ENCODE data around the gene NR3C2.
A peak's percentile ranks its signal among the peaks of the same experiment; 100 is the strongest.

Gene NR3C2

GRCh38 chr4:148054275-148054674, 387.9 kb downstream of the NR3C2 start:
- peak; percentile 5 for DNase-seq (ENCODE audit: low read depth)

DNA sequence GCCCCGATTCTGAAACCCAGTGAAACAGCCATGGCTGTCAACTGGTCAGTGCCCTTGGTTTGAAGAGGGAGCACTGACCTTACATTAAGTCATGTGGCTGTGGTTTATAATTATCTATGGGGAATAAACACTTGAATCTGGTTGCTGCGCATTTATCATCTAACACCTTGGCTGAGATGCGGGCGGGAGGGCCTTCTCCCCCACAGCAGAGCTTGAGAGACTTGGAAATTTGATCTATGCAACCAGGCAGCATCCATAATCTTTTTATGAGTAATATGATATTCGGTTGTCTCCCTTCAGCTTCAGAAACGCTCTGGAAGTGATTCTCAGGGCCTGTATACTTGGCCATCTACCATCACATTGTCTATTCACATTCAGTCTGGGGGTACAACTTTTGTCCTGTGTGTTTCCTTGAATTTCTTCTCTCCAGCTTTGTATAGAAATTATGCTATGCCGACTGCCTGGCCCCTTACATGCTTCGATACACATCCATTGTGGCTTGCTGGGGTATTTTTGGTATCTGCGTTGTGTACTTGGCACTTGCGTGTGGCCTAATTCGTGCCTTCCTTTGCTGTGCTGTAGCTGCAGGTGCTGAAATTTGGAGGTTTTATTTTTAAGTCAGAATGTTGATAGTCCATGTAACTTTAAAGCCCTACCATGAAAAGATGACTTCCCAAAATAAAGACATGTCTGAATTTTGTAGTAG, 388.8 kb downstream of the NR3C2 start:
- no peak for DNase-seq (ENCODE audit: low read depth)
- H3K4me3 ChIP-seq (ENCODE audit: low read depth, low read length) = no peak overlapping the region

More at GRCh38 chr4:148054275-148054674, 387.9 kb downstream of the NR3C2 start:
- H3K4me3 ChIP-seq (ENCODE audit: low read depth, low read length) = no peak overlapping the region

- no peak for DNase-seq (ENCODE audit: low read depth)
Observed at GRCh38 chr4:148052448-148052847, 389.8 kb downstream of the NR3C2 start.

GRCh38 chr4:148051403-148051802, 390.8 kb downstream of the NR3C2 start:
- H3K4me3 ChIP-seq (ENCODE audit: low read depth, low read length) = no peak overlapping the region

More at GRCh38 chr4:148052448-148052847, 389.8 kb downstream of the NR3C2 start:
- H3K4me3 ChIP-seq (ENCODE audit: low read depth, low read length) = no peak overlapping the region

GRCh38 chr4:148048598-148048997, 393.6 kb downstream of the NR3C2 start:
- H3K4me3 ChIP-seq (ENCODE audit: low read depth, low read length) = no peak overlapping the region
- no peak for DNase-seq (ENCODE audit: low read depth)

More at GRCh38 chr4:148051403-148051802, 390.8 kb downstream of the NR3C2 start:
- no peak for DNase-seq (ENCODE audit: low read depth)

- no peak for DNase-seq (ENCODE audit: low read depth)
- H3K4me3 ChIP-seq (ENCODE audit: low read depth, low read length) = no peak overlapping the region
Observed at GRCh38 chr4:148044912-148045352, 397.3 kb downstream of the NR3C2 start.

DNA sequence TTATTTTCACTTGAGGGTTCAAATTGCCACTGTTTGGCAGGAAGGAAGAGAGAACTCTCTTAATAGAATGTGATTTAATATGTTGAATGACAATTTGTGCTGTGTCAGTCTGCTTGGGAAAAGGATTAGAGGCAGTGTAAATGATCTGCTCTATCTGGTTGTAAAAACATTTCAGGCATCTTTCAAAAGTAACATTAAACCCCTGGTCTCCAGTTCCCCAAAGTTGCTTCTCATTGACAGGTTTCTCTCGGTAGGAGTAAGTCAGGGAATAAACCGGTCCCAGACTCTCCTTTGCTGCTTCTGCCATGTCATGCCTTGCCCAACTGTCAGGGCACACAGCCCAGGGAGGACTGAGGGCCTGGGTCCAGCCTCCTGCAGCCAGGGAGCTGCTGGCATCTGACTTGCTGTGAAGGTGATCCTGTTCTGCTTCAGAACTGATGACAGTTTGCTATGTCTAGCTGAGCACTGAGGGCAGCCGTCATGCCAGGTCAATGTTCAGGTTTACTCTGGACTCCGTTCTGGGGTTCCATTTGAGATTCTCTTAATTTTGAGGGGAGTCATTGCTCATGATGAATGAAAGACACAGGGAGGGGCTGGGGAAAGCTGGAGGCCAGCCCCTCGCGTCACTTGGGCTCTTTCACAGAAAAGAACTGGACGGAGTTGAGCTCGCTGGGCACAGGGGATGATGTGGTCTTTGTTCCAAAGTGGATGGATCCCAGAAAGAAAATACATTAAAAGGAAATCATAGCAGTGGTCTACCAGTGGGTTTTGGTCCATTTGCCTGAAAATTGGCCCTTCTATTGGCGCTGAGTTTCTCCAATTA, 397.9 kb downstream of the NR3C2 start:
- DNase-seq (ENCODE audit: low read depth) = no peak
- H3K4me3 ChIP-seq (ENCODE audit: low read depth, low read length) = no peak overlapping the region

GRCh38 chr4:148041606-148042329, 400.4 kb downstream of the NR3C2 start:
- no peak for DNase-seq (ENCODE audit: low read depth)
- H3K4me3 ChIP-seq (ENCODE audit: low read depth, low read length) = no peak overlapping the region

DNA sequence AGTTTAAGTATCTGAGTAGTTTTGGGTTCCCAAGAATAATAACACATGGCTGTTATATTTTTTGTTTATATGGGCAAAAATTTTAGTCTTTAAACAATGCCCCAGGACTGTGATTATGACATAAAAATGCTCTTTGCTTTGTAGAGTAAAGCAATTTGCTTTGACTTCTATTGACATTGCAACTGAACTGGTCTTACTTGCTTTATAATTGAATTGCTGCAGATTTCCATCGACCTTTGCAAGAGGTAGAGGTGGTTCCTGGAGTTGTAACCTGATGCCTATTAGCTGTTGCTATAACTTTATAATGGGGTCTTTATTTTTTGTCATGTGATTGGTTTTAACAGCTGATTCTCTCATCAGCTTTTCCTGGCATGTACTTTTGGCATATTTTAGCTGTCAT, 407.4 kb downstream of the NR3C2 start:
- no peak overlapping the region for H3K4me3 ChIP-seq (ENCODE audit: low read depth, low read length)
- no peak for DNase-seq (ENCODE audit: low read depth)

DNA sequence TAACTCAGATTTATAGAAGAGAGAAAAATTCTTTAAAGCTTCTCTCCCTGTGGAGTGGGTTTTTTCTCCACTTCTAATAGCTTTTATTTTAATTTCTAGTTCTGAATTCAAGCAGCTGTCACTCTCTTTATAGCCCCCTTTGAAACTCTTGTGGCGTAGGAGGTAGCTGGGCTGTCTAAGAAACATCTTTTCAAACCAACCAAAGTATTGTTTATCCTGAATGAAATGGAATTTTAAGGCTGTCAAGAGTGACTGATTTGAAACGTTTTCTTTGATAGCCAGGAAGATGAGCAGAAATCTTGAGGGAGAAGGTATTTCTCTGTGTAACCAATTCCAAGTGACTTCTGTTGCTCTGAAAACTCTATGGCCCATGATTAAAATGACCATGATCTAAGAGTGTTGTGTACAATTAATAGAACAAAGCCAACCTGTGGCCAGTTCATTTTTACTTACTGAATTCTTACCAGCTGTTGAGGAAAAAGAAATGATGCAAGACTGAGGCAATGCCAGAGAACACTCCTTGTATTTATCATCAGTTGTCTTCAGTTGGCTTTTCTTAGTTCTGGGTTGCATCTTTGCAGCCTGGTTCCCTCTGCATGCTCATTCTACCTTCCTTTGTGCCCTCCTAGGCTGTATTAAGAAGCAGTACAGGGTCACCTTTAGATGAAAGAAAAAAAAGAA, 411.9 kb downstream of the NR3C2 start:
- peak; percentile 59 for DNase-seq (ENCODE audit: low read depth)
- no peak overlapping the region for H3K4me3 ChIP-seq (ENCODE audit: low read depth, low read length)

DNA sequence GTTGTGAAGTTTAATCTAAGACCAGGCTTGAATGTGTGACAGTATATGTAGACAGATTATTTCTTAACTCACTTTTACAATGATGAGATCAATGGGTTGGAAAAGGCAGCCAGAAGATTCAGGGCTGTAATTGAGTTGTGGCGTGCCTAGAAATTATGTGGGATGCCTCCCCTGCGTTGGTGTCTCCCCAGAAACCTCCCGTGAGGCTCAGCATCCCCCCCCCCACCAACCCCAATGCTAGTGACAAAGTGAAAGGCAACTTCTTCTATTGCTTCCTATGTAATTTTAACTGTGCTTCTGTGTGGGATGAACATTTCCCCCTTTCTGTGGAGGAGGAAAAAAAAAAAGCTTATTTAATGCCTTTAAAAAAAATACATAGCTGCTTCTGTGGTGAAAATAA, 412.4 kb downstream of the NR3C2 start:
- H3K4me3 ChIP-seq (ENCODE audit: low read depth, low read length) = no peak overlapping the region
- DNase-seq (ENCODE audit: low read depth) = no peak
